Measurements from ENCODE around the gene GNRHR. TPM values are rescaled to one million over a fixed set of nuclear protein-coding genes. Genes with fewer than 3 reads are reported as not detected.
"Not testable (repeated sequence)": the region's sequence is repeated elsewhere in the genome, so short reads cannot be mapped to it uniquely, and the experiment has no call there.

GNRHR gene
- total and polyA plus RNA-seq, 2 experiments from 2014 or later, result not detected

GRCh38 chr4:67765928-67766327, 11.7 kb upstream of the GNRHR start:
- Histone ChIP-seq H3K9me3 (ENCODE audit: low read depth) (no peaks in the 10 kb centered on the region), H3K9me2 (replicated peaks; ENCODE audit: insufficient read depth) (no peaks in the 10 kb centered on the region), H3K4me2 (no peak overlapping the region), H3K4me3 (no peak overlapping the region), H3K36me3 (replicated peaks; ENCODE audit: insufficient read depth, low read depth) (no peaks in the 10 kb centered on the region), H3K27ac (no peak overlapping the region), H3K79me2 (no peaks in the 10 kb centered on the region), H3K4me1 (ENCODE audit: insufficient read depth) (no peaks in the 10 kb centered on the region), H3K27me3 (no peaks in the 10 kb centered on the region), H4K20me1 (ENCODE audit: insufficient read depth, poor library complexity, severe bottlenecking) (no peaks in the 10 kb centered on the region), H2AFZ (no peak overlapping the region)
- 76% methylated on average over 1 of the region's 1 CpG for WGBS (ENCODE audit: low lambda C conversion rate, missing lambda C conversion rate)
- no peak for TF ChIP-seq EZH2phosphoT487 (IDR thresholded peaks at IDR 0.05; ENCODE audit: low read depth, severe bottlenecking, unreplicated experiment)
- no peak for TF ChIP-seq EZH2 (IDR thresholded peaks at IDR 0.05; ENCODE audit: borderline replicate concordance)
- TF ChIP-seq CTCF (IDR thresholded peaks at IDR 0.05; ENCODE audit: poor library complexity), result no peak
- no peak for DNase-seq (ENCODE audit: low spot score)

- H4K20me1 ChIP-seq (ENCODE audit: insufficient read depth, poor library complexity, severe bottlenecking), result no peaks in the 10 kb centered on the region
- H3K9me2 ChIP-seq (replicated peaks; ENCODE audit: insufficient read depth), result no peaks in the 10 kb centered on the region
- no peaks in the 10 kb centered on the region for H3K79me2 ChIP-seq
- H3K4me1 ChIP-seq (ENCODE audit: insufficient read depth), result no peaks in the 10 kb centered on the region
- H3K27me3 ChIP-seq, result no peaks in the 10 kb centered on the region
- H3K27ac ChIP-seq, result no peak overlapping the region
- WGBS (ENCODE audit: low lambda C conversion rate, missing lambda C conversion rate), result 95% methylated on average over 2 of the region's 2 CpGs
- DNase-seq (ENCODE audit: low spot score), result no peak
- H3K9me3 ChIP-seq (ENCODE audit: low read depth), result no peaks in the 10 kb centered on the region
- no peaks in the 10 kb centered on the region for H3K36me3 ChIP-seq (replicated peaks; ENCODE audit: insufficient read depth, low read depth)
- TF ChIP-seq EZH2phosphoT487 (IDR thresholded peaks at IDR 0.05; ENCODE audit: low read depth, severe bottlenecking, unreplicated experiment), result no peak
- no peak for TF ChIP-seq CTCF (IDR thresholded peaks at IDR 0.05; ENCODE audit: poor library complexity)
- no peak for TF ChIP-seq EZH2 (IDR thresholded peaks at IDR 0.05; ENCODE audit: borderline replicate concordance)
- H2AFZ ChIP-seq, result no peak overlapping the region
- no peak overlapping the region for H3K4me3 ChIP-seq
- no peak overlapping the region for H3K4me2 ChIP-seq
Measured at GRCh38 chr4:67765401-67765800, 11.2 kb upstream of the GNRHR start.

GRCh38 chr4:67764183-67764582, 10.0 kb upstream of the GNRHR start:
- no peaks in the 10 kb centered on the region for H3K4me1 ChIP-seq (ENCODE audit: insufficient read depth)
- H4K20me1 ChIP-seq (ENCODE audit: insufficient read depth, poor library complexity, severe bottlenecking), result no peaks in the 10 kb centered on the region
- H3K27me3 ChIP-seq, result no peaks in the 10 kb centered on the region
- no peak for DNase-seq (ENCODE audit: low spot score)
- H3K9me3 ChIP-seq (ENCODE audit: low read depth), result no peaks in the 10 kb centered on the region
- H3K4me3 ChIP-seq, result no peak overlapping the region
- H3K4me2 ChIP-seq, result no peak overlapping the region
- H3K27ac ChIP-seq, result no peak overlapping the region
- no peak overlapping the region for H2AFZ ChIP-seq
- no peaks in the 10 kb centered on the region for H3K79me2 ChIP-seq
- no peaks in the 10 kb centered on the region for H3K9me2 ChIP-seq (replicated peaks; ENCODE audit: insufficient read depth)
- H3K36me3 ChIP-seq (replicated peaks; ENCODE audit: insufficient read depth, low read depth), result no peaks in the 10 kb centered on the region
- TF ChIP-seq CTCF (IDR thresholded peaks at IDR 0.05; ENCODE audit: poor library complexity), result no peak
- TF ChIP-seq EZH2phosphoT487 (IDR thresholded peaks at IDR 0.05; ENCODE audit: low read depth, severe bottlenecking, unreplicated experiment), result no peak
- no peak for TF ChIP-seq EZH2 (IDR thresholded peaks at IDR 0.05; ENCODE audit: borderline replicate concordance)

GRCh38 chr4:67762086-67762485, 7.9 kb upstream of the GNRHR start:
- H3K79me2 ChIP-seq, result no peaks in the 10 kb centered on the region
- H3K27ac ChIP-seq, result no peak overlapping the region
- no peaks in the 10 kb centered on the region for H3K36me3 ChIP-seq (replicated peaks; ENCODE audit: insufficient read depth, low read depth)
- H3K9me3 ChIP-seq (ENCODE audit: low read depth), result no peaks in the 10 kb centered on the region
- H4K20me1 ChIP-seq (ENCODE audit: insufficient read depth, poor library complexity, severe bottlenecking), result no peaks in the 10 kb centered on the region
- no peaks in the 10 kb centered on the region for H3K4me1 ChIP-seq (ENCODE audit: insufficient read depth)
- H3K27me3 ChIP-seq, result no peaks in the 10 kb centered on the region
- H3K4me3 ChIP-seq, result no peak overlapping the region
- no peak for DNase-seq (ENCODE audit: low spot score)
- H3K9me2 ChIP-seq (replicated peaks; ENCODE audit: insufficient read depth), result no peaks in the 10 kb centered on the region
- no peak overlapping the region for H2AFZ ChIP-seq
- TF ChIP-seq EZH2phosphoT487 (IDR thresholded peaks at IDR 0.05; ENCODE audit: low read depth, severe bottlenecking, unreplicated experiment) (no peak), CTCF (IDR thresholded peaks at IDR 0.05; ENCODE audit: poor library complexity) (no peak), EZH2 (IDR thresholded peaks at IDR 0.05; ENCODE audit: borderline replicate concordance) (no peak)
- 55% methylated on average over 3 of the region's 3 CpGs for WGBS (ENCODE audit: low lambda C conversion rate, missing lambda C conversion rate)
- H3K4me2 ChIP-seq, result no peak overlapping the region

- H3K9me2 ChIP-seq (replicated peaks; ENCODE audit: insufficient read depth); H3K4me1 ChIP-seq (ENCODE audit: insufficient read depth); DNase-seq (ENCODE audit: low spot score); H2AFZ ChIP-seq; H3K27ac ChIP-seq; H3K36me3 ChIP-seq (replicated peaks; ENCODE audit: insufficient read depth, low read depth); H3K9me3 ChIP-seq (ENCODE audit: low read depth); H4K20me1 ChIP-seq (ENCODE audit: insufficient read depth, poor library complexity, severe bottlenecking); H3K4me3 ChIP-seq; H3K79me2 ChIP-seq; H3K27me3 ChIP-seq; H3K4me2 ChIP-seq: not testable (repeated sequence)
- WGBS (ENCODE audit: low lambda C conversion rate, missing lambda C conversion rate), result 63% methylated on average over 6 of the region's 6 CpGs
Measured at GRCh38 chr4:67756991-67757390, 2.8 kb upstream of the GNRHR start.
